ENCODE data around the gene CEMP1.

DNA sequence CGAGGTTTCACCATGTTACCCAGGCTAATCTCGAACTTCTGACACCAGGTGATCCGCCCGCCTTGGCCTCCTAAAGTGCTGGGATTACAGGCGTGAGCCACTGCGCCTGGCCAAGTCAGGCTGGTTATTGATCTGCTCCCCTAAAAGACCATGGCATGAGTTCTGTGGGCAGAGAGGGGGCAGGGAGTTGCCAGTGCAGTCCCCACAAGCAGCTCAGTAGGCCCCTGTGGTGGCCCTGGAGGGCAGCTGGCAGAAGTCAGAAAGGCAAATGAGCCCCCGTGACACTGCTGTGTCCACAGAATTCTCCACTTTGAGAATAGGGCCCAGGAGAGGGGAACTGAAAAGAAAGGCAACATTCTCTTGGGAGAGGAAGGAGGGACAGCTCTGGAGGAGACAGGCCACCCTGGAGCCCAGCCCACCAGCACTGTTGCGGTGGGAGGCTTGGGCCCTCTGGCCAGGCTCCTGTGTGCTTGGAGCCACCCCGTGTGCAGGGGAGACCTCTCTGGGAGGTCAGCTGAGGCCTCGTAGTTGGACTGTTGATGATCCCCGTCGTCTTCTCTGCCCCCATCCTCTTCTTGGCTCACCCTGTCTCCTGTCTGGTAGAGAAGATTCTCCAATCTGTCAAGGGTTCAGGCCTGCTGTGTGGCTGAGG, 13.1 kb downstream of the CEMP1 start:
- TF ChIP-seq, protein P1, sequence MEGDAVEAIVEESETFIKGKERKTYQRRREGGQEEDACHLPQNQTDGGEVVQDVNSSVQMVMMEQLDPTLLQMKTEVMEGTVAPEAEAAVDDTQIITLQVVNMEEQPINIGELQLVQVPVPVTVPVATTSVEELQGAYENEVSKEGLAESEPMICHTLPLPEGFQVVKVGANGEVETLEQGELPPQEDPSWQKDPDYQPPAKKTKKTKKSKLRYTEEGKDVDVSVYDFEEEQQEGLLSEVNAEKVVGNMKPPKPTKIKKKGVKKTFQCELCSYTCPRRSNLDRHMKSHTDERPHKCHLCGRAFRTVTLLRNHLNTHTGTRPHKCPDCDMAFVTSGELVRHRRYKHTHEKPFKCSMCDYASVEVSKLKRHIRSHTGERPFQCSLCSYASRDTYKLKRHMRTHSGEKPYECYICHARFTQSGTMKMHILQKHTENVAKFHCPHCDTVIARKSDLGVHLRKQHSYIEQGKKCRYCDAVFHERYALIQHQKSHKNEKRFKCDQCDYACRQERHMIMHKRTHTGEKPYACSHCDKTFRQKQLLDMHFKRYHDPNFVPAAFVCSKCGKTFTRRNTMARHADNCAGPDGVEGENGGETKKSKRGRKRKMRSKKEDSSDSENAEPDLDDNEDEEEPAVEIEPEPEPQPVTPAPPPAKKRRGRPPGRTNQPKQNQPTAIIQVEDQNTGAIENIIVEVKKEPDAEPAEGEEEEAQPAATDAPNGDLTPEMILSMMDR (IDR thresholded peaks at IDR 0.05): no peak
- no peak for TF ChIP-seq EZH2 (IDR thresholded peaks at IDR 0.05; ENCODE audit: borderline replicate concordance, insufficient read depth, low read depth, low read length, poor library complexity, severe bottlenecking)
